Activated CD4-positive, CD25-positive, alpha-beta regulatory T cell treated with anti-CD3 and anti-CD28 coated beads, Interleukin-2, amount 50 U/mL, for 16 hours (primary cell): ENCODE data around the gene NID2.

Source experiments
- DNase-seq: peaks from one replicate; pipeline ENCODE4 v3.0.0-alpha.2; 2020; ENCODE audit warnings: low read depth, low spot score

The NID2 gene, protein sequence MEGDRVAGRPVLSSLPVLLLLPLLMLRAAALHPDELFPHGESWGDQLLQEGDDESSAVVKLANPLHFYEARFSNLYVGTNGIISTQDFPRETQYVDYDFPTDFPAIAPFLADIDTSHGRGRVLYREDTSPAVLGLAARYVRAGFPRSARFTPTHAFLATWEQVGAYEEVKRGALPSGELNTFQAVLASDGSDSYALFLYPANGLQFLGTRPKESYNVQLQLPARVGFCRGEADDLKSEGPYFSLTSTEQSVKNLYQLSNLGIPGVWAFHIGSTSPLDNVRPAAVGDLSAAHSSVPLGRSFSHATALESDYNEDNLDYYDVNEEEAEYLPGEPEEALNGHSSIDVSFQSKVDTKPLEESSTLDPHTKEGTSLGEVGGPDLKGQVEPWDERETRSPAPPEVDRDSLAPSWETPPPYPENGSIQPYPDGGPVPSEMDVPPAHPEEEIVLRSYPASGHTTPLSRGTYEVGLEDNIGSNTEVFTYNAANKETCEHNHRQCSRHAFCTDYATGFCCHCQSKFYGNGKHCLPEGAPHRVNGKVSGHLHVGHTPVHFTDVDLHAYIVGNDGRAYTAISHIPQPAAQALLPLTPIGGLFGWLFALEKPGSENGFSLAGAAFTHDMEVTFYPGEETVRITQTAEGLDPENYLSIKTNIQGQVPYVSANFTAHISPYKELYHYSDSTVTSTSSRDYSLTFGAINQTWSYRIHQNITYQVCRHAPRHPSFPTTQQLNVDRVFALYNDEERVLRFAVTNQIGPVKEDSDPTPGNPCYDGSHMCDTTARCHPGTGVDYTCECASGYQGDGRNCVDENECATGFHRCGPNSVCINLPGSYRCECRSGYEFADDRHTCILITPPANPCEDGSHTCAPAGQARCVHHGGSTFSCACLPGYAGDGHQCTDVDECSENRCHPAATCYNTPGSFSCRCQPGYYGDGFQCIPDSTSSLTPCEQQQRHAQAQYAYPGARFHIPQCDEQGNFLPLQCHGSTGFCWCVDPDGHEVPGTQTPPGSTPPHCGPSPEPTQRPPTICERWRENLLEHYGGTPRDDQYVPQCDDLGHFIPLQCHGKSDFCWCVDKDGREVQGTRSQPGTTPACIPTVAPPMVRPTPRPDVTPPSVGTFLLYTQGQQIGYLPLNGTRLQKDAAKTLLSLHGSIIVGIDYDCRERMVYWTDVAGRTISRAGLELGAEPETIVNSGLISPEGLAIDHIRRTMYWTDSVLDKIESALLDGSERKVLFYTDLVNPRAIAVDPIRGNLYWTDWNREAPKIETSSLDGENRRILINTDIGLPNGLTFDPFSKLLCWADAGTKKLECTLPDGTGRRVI (N-terminal part only)

DNA sequence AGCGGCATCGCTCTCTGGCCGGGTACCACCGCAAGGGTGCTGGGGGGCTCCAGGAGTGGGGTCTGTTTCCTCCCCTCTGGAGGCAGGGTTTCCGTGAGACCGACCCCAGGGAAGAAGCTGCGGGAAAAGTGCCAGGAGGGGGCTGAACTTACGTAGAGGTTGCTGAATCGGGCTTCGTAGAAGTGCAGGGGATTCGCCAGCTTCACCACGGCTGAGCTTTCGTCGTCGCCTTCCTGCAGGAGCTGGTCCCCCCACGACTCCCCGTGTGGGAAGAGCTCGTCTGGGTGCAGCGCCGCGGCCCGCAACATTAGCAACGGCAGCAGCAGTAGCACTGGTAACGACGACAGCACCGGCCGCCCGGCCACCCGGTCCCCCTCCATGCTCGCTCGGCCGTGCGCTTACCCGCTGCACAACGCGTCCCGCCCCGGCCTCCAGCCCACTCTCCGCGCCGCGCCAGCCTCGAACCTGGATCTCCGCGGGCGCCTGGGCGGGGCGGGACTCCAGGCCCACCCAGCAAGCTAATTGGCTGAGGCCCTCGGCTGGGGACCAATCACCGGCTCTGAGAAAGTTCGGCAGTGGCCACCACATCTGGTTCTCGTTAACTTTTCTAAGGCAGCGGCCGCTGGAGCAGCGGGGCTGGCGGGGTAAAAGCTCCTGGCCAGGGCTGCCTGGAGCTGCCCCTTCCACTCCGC is at the start of gene NID2:
Gene NID2, minus strand, starts transcription at position 445 of the 692 bp plus-strand sequence. Its CDS starts 65 bp downstream, at position 380.
- DNase-seq, result no peak

GRCh38 chr14:52117111-52117832 is 48.4 kb upstream of the NID2 start:
- DNase-seq, result no peak

DNA sequence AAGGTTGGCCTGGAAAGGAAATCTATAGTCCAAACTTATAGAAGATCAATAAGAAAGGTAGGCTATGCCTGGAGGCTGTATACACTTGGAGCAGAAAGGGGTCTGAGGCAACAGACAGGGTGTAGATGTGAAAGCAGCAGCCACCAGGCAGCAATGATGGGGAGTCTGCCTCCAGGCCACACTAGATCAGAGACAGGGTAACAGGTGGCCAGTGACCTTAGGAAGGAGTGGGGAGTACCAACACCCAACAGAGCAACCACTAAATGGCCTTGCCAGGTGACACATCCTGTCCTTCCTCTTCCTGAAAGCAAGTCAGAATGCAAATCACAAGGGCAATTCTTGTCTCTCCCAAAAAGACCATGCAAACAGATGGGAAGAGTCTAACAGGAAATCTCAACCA is 46.4 kb upstream of the NID2 start:
- DNase-seq, result no peak

- DNase-seq, result no peak
Measured at GRCh38 chr14:52112336-52113018, 43.6 kb upstream of the NID2 start.

DNA sequence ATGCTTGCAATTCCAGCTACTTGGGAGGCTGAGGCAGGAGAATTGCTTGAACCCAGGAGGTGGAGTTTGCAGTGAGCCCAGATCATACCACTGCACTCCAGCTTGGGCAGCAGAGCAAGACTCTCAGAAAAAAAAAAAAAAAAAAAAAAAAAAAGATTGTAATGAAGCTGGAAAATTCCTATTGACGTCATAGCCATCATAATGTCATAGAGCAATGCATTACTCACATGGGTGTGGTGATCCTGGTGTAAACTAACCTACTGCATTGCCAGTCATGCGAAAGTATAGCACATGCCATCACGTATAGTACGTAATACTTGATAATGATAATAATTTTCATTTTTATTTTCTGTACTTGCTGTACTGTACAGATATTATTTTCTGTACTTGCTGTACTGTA is 42.7 kb upstream of the NID2 start:
- DNase-seq, result no peak

- no peak for DNase-seq
Measured at GRCh38 chr14:52110441-52111086, 41.7 kb upstream of the NID2 start.

GRCh38 chr14:52108823-52109222 is 40.0 kb upstream of the NID2 start:
- DNase-seq, result no peak

DNA sequence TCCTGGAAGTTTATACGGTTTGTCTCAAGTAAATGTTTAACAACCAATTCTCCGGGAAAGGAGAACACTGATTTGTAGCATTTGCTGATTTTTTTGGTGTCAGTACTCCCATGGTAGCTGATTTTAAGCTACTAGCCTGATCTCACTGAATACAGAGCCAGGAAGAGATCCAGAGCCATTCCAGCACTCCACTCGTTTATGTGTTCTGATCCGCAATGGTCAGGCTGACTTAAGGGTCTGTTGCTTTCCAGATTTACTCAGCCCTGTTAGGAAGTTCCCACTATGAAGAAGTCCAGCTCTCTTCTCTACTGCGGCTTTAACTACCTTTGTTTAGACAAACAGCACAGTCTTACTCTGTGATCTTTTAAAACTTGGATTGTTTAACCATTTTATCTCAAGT is 38.0 kb upstream of the NID2 start:
- no peak for DNase-seq

DNA sequence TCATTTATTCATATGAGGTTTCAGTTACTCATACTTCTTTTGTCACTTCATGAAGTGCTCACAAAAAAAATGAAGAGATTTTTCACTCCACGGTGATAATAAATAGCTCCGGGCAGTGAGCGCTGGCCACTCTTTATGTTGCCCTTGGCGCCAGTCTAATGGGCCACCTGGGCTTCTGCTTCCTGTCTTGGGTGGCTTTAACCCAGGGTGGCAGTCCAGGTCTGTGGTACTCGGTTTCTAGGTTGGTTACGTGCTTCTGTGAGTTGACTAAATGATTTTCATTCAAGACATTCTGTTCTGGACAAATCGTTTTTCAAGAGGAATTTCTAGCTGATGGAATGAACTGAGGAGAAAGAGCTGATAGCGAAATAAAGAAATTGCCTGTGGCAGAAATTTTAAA is 34.6 kb upstream of the NID2 start:
- no peak for DNase-seq

DNA sequence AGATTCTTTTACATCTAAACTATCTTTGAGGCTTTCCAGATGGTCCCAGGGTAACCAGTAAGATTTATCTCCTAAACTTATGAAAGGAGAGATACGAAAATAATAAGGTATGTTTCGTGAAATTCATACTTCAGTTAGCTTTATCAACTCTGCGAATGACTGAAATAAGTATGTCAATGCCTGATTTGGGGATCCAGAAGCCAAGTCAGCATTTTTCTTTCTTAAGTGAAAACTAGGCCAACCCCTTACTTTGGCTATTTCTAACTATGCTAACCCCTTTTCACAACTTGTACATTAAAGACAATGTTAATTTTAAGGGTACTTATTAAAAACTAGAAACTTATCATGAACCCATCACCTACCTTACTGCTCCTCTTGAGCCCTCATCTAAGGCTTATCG is 26.9 kb upstream of the NID2 start:
- DNase-seq, result no peak

DNA sequence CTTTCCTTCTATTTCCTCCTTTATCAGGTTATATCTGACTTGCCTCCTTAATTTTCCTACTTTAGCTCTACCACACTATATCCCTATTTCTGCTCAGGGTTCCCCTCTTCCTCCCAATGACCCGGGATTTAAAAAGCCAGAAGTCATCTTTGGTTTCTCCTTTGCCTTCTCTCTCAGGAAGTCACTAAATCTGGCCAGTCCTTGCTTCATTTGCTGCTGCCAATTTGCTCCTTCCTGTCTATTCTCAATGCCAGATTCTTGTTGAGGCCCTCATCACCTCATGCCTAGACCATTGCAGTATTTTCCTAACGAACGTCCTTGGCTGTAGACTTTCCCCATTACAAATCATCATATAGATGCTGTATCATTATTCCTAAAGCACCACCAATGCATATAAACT is 26.5 kb upstream of the NID2 start:
- no peak for DNase-seq

DNA sequence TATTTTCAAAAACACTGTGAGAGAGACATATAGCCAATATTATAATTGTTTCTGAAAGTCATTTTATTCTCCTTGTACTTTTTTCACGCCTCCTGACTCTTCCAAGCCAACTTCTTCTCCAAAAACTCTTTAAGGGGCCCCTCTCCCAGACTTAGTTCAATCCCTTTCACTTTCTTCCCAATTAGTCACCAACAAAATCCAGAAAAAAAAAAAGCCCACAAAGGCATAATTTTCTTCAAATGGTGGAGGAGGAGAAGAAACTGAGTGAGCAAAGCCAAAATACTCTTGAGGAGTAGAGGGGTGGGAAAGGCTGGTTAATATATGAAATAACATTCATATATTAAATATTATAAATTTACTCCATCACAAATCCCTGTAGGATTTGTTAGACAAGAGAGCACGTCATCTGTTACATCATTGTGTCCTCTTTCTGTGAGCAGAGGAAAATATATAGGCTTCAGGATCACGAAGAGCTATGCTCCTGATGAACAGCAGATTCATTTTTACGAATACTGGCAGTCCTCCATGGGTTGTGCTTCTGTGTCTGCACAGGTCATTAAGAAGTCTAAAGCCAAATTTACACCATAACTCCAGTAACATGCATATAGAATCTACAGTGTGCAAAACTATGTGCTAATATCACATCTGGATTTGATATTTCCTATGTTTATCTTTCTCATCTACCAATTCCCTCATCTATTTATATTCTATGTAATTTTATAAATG is 25.9 kb upstream of the NID2 start:
- DNase-seq, result no peak

GRCh38 chr14:52091928-52092327 is 23.1 kb upstream of the NID2 start:
- DNase-seq, result no peak

- DNase-seq, result no peak
Measured at GRCh38 chr14:52090936-52091335, 22.1 kb upstream of the NID2 start.

GRCh38 chr14:52089218-52089617 is 20.4 kb upstream of the NID2 start:
- no peak for DNase-seq

DNA sequence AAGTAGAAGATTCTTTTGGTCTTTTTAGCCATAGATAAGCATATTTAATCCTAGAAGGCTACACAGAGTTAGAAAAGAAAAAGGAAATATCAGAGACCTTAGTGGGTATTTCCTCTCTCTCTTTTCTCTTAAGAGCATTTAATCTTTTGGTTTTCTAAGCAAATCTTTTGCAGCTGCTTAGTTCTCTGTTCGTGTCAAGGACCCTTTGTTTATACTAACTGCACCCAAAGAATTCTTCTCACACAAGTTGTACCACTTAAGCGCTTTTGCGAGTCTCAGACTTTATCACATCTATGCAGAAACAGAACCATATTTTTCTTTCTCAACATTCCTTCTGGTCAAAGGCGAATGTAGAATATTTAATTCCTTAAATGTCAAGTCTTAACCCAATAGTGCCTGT is 17.9 kb upstream of the NID2 start:
- no peak for DNase-seq

DNA sequence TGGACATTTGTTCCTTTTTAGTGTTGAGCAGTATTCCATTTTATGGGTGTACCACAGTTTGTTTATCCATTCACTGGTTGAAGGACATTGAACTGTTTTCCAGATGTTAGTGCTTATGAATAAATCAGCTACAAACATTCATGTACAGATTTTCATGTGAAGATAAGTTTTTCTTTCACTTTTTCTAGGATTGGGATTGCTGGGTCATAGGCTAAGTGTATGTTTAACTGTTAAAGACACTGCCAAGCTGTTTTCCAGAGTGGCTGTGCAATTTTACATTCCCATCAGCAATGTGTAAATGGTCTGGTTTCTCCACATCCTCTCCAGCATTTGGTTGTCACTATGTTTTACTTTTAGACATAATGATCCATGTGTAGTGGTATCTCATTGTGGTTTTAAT is 14.0 kb upstream of the NID2 start:
- no peak for DNase-seq

GRCh38 chr14:52081964-52082363 is 13.1 kb upstream of the NID2 start:
- DNase-seq, result no peak
